Measurements from ENCODE around the gene SACM1L.

The SACM1L gene

DNA sequence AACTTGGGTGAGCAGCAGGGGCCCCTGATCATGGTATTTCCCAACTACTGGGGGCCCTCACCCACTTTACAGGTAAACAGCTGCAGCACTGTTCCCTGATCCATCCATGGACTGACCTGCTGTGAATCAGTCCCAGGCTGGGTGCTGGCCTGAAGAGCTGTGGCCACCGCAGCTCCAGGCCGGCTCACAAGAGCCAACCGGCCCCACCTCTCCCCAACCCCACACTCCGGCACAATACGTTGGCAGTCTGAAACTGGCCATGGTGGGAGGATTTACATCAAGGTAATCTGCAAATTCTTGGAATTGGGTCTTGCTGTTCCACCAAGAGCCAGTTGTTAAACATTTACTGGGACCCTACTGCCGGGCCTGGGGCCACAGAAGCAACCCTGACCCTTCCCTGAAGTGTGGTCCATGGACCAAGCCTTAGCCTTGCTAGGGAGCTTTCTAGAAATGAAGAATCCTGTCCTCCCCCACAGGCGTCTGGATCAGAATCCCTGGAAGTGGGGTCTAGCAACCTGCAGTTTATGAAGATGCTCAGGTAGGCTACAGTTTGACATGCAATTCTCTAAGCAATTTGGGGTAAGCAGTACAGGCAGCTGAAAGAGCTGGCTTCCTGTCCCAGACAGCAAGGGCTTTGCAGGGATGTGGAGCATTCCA, 103.4 kb downstream of the SACM1L start:
- no peak for DNase-seq

DNA sequence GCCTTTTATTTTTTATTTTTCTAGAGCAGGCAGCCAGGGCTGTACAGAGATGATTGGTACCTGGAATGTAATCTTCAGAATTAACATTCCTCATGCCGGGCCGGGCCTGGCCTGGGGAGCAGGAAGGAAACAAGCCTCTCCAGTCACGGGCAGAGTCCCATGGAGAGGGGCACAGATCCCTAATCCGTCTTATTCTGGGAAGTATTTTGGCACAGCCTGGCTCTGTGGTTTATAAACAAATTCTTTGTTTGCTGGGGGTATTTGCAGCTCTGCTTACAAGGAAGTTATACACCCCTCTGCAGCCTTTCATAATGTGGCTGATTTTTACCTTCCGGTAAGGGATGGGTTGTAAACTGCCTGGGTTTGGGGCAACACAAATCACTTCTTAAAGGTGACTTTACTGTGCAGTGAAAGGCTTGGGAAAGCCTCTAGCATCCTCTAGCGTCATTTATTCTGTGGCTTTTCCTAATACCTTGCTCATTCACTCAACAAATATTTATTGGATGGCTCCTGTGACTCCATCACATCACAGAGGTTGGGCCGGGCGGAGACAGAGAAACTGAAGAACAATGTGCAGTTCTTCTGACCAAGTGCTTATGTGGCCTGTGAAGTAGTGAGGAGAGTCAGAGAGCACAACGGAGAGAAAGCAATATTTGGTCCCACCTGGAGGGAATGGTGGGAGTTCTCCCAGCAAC, 104.4 kb downstream of the SACM1L start:
- no peak for DNase-seq

DNA sequence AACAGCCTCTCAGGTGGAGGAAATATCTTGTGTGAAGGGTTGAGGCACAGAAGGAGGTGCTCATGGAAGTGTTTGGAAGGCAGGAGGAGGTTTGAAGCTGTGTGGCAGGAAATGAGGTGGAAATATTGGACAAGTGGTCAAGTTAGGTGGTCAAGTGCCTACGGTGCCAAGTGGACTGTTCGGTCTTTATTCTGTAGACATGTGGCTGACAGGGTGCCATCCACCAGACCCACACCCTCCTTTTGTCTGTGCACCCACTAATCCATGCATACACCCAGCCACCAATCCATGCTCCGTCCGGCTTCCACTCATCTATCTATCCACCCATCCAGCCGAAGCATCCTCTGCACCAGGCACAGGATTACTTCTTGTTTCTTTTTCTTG, 105.0 kb downstream of the SACM1L start:
- DNase-seq, result no peak

DNA sequence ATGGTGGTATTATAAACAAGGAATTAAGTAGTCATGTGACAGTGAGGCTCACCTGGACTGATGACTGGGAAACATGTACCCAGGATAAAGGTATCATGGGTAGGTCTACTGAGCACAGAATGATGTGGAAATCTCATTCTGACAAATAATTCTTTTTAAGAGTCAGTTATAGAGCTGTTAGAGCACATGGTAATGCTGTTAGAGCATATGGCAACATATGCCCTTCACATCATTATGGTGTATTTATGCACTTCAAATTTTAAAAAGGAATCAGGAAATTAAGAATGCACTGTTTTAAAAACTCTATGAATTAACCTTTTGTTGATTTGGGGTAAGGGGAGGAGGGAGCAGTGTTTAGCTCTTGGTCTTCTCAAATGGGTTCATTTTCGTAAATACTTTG, 105.5 kb downstream of the SACM1L start:
- no peak for DNase-seq

Measured in SHP77 treated with DMSO at 0.1 percent for 48 hours (cell line).